Measurements from ENCODE around the gene DAP3.
A peak's percentile ranks its signal among the peaks of the same experiment; 100 is the strongest.
"Not testable (repeated sequence)": the region's sequence is repeated elsewhere in the genome, so short reads cannot be mapped to it uniquely, and the experiment has no call there.

The DAP3 gene

DNA sequence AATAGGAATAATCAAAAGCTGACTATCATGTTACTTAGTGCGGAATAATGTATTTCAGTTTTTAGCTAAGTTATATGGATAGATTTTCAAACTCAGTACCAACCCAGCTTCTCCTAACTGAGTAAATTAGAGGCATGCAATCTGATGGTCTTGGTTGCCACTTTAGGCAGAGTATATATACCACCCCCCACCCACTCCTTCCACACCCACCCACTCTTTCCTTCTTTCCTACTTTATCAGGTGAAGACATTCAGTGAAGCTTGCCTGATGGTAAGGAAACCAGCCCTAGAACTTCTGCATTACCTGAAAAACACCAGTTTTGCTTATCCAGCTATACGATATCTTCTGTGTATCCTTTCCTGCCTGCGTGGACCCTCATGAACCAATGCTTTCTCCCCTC is 36.3 kb downstream of the DAP3 start:
- no peak for DNase-seq

DNA sequence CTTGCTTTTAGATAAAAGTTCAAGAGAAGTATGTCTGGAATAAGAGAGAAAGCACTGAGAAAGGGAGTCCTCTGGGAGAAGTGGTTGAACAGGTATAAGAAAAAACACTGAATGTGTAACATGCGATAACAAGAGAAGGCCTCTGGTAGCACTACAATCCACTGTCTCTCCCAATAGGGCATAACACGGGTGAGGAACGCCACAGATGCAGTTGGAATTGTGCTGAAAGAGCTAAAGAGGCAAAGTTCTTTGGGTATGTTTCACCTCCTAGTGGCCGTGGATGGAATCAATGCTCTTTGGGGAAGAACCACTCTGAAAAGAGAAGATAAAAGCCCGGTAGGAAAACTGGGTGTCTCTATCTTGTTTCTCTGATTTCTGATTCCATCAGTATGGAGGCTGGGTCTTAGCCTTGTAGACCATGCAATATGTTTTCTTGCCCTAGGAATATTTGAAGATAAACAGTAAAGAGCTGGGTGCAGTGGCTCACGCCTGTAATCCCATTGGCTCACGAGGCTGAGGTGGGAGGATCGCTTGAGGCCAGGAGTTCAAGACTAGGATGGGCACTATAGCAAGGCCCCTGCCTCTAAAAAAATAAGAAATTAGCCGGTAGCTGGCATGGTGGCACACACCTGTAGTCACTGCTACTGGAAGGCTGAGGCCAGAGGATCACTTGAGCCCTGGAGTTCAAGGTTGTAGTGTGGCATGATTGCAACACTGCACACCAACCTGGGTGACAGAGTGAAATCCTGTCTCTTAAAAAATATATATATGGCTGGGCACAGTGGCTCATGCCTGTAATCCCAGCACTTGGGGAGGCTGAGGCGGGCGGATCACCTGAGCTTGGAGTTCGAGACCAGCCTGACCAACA is 40.4 kb downstream of the DAP3 start:
- peak; percentile 11 to 36 for DNase-seq

DNA sequence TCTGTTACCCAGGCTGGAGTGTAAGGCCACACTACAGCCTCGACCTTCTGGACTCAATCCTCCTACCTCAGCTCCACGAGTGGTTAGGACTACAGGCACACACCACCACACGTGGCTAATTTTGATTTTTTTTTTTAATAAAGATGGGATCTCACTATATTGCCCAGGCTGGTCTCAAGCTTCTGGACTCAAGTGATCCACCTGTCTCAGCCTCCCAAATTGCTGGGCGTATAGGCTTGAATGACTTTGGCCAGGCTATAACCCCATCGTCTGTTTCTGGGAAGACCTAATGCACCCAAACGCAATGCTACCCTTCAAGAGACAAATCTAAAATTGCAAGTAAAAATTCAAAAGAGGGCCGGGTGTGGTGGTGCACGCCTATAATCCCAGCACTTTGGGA is 52.1 kb downstream of the DAP3 start:
- DNase-seq: no peak

DNA sequence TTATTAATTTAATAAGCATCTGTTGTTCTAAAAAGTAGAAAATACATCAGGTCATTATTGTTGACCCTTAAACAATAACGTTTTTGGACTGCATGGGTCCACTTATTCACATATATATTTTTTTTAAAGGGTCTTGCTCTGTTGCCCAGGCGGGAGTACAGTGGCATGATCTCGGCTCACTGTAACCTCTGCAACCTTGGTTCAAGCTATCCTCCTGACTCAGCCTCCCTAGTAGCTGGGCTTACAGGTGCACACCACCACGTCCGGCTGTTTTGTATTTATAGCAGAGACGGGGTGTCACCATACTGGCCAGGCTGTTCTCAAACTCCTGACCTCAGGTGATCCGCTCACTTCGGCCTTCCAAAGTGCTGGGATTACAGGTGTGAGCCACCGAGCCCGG is 53.0 kb downstream of the DAP3 start:
- no peak for DNase-seq

DNA sequence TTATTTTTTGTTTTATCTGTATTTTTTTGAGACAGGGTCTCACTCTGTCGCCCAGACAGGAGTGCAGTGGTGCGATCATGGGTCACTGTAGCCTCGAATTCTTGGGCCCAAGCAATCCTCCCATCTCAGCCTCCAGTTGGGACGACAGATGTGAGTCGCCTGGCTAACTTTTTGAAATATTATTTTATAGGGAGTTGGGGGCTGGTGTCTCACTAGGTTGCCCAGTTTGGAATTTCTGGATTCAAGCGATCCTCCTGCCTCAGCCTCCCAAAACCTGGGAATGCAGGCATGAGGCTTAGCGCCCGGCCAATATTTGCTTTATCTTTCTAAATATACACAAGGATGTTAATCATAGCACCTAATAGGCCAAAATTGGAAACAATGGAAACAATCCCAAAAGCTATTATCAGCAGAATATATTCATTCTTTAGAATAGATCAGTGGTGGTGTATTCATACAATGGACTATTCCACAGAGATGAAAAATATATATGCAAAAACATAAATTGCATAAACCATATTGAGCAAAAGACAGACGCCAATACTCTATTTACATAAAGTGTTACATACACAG is 55.9 kb downstream of the DAP3 start:
- no peak for DNase-seq

DNA sequence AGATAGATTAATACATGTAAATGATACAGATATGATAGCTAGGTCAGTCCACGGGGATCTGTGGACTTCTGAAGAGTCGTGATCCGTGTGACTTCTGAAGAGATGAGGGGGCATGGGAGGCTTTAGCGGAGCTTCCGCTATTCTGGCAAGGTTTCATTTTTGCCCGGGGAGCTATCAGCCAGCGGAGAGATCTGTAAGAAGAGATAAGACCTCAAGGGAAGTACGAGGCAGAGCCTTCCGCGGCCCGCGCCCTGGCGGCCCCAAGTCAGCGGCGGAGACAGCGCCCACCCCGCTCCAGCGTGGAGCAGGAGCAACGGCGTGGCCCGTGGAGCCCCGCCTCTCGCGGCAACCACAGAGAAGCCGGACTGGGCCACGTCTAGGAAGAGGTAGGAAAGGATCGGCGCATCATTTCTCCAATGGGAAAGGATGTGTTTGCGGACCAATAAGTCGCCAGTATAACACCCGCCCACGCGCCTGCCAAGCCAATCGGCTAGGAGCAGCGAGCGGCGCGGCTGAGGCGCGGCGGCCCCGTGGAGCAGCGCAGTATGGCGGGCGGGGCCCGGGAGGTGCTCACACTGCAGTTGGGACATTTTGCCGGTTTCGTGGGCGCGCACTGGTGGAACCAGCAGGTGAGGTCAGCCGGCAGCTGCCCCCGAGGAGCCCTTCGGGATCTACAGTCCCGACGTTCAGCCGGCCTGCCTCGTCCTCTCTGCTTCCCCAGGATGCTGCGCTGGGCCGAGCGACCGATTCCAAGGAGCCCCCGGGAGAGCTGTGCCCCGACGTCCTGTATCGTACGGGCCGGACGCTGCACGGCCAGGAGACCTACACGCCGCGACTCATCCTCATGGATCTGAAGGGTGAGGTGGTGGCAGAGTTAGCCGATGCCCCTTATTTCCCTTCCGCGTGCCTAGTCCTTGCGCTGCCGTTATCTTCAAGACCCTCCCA is 56.7 kb downstream of the DAP3 start:
- DNase-seq: peak; percentile 99 to 100

DNA sequence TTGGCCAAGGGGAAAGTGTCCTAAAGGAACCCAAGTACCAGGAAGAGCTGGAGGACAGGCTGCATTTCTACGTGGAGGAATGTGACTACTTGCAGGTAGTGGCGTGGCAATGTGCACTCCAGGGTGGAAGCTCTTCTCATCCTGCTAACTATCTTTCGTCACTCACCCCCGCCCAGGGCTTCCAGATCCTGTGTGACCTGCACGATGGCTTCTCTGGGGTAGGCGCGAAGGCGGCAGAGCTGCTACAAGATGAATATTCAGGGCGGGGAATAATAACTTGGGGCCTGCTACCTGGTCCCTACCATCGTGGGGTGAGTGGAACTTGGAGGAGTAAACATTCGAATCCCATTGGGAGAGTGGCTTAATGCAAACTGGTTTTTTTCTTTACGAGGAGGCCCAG is 58.7 kb downstream of the DAP3 start:
- not testable (repeated sequence) for DNase-seq

DNA sequence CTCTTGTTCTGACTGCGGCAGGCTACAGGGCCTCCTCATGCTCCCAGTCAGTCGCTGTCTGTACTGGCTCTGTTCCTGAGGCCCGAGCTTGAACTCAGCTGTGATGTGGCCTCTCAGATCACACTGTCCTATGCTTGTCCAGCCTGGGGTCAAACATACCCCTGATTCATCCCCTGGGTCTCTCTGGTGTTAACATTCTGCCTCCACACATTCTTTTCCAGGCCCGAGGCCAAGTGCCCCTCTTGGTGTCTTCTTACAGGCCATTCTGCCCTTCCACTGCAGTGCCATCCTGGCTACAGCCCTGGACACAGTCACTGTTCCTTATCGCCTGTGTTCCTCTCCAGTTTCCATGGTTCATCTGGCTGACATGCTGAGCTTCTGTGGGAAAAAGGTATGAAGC is 59.2 kb downstream of the DAP3 start:
- DNase-seq: not testable (repeated sequence)

DNA sequence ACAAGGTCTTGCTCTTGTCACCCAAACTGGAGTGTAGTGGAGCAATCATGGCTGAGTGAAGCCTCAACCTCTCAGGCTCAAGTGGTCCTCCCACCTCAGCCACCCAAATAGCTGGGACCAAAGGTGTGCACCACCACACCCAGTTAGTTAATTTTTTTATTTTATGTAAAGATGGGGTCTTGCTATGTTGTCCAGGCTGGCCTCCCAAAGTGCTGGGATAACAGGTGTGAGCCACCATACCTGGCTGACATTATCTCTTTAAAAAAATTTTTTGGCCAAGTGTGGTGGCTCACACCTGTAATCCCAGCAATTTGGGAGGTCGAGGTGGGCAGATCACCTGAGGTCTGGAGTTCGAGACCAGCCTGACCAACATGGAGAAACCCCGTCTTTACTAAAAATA is 70.1 kb downstream of the DAP3 start:
- not testable (repeated sequence) for DNase-seq

DNA sequence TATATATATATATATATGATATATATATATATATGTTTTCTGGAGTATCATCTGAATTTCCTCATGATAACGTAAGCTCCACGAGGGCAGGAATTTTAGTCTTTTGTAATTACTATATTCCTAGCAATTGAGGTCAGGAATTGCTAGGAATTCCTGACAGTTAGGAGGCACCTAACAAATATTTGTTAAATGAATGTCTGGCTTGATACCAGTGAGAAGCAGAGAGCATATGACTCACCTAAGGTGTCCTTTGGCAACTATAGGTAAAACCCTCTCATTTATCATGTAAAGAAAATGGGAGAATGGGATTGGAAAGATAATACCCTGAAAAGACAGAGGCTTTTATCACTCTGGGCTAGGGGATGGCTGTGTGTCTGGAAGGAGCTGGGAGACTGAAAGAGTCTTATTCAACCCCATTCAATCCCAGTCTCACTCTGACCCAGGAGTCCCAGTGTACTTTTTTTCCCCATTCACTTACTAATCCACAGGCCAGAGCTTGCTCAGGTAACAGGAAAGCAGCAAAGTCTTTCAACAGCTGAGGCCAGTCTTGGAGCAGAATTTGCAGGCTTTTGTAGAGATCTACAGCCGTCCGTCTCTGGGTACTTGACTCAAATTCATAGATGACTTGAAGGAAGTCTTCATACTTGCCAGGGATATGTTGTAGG is 71.2 kb downstream of the DAP3 start:
- no peak for DNase-seq

DNA sequence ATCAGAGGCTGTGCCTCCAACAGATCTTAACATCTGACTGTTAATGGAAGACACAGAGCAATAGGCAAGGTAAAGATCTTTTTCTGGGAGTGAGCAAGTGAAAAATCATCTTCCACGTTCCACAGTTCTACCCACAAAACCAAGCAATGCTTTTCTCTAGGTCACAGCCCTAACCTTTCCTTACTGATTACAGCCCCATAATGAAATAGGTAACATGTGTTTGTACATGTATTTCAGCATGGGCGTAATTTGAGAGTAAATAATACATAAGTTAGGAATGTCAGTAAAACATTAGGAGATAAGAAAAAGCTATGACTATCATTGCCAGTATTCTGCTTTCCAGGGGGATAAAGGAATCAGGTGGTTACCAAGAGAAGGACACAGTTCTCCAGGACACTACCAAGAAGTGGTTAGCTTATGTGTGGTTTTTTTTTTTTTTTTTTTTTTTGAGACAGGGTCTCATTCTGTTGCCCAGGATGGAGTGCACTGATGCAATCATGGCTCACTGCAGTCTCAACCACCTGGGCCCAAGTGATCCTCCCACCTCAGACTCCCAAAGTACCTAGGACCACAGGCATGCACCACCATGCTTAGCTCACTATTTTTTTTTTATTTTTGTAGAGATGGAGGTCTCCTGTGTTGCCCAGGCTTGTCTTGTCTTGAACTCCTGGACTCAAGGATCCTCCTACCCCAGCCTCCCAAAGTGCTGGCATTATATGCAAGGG is 72.0 kb downstream of the DAP3 start:
- DNase-seq: no peak

DNA sequence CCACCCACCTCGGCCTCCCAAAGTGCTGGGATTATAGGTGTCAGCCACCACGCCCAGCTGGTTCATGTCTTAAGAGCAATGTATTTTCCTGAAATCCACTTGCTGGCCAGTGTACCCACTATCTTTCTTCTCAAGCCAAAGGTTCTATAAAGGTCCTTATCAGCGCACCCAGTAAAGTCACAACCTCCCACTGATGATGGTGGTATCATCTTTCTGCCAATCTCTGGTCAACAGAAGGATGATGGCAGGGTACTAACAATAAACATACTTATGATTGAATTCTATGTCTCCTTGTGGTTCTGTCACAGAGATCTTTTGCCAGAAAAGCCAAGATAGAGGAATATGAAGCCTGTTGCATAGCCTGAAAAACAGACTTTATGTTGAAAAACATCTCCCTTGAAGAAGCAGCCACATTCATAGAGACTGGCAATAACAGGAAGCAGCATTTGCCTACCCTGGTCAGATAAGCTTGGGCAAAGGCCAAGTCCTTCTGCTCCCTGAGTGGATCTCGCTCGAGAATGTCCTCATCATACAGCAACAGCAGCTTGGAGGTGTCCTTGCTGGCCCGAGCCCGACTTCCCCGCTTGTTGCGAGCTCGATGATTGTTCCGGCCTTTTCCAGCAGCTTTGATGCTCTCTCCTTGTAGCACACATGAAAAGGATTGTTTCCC is 73.0 kb downstream of the DAP3 start:
- DNase-seq: no peak

DNA sequence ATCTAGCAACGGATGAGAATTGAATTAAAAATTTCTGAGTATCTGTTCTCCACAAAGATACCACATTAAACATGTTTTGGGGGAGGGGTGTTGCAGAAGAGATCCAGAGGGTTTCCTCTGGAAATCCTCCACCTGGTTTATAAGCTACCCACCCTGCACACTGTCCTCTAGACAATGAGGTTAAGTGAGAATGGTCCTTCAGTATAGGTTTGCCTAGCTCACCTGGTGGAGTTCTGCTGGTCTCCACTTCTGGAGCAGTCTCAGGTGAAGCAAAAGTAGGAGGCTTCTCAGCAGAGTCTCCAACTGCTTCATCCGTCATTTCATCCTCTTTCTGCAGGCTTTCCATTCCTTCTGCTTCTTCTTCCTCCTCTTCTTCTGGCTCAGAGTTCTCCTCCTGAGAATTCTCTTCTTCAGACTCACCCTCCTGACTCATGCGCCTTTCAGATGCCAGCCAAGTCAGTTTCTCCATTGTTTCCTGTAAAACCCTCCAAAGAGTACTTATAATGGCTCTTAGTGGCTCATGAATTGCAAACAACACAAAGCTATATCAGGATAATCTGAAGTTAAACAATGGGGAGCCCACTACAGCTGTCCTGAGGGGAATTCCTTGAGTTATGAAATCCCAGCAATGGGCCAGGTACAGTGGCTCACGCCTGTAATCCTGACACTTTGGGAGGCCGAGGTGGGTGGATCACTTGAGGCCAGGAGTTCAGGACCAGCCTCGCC is 74.4 kb downstream of the DAP3 start:
- not testable (repeated sequence) for DNase-seq

DNA sequence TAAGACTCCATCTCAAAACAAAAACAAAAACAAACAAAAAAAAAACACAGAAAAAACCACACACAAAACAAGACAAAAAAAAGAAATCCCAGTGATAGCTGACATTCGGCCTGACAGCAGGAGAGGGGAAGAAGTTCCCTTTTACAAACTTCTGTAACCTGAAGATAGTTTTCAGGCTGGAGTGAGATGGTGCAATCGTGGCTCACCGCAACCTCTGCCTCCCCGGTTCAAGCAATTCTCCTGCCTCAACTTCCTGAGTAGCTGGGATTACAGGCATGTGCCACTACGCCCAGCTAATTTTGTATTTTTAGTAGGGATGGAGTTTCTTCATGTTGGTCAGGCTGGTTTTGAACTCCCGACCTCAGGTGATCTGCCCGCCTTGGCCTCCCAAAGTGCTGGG is 75.1 kb downstream of the DAP3 start:
- DNase-seq: not testable (repeated sequence)

DNA sequence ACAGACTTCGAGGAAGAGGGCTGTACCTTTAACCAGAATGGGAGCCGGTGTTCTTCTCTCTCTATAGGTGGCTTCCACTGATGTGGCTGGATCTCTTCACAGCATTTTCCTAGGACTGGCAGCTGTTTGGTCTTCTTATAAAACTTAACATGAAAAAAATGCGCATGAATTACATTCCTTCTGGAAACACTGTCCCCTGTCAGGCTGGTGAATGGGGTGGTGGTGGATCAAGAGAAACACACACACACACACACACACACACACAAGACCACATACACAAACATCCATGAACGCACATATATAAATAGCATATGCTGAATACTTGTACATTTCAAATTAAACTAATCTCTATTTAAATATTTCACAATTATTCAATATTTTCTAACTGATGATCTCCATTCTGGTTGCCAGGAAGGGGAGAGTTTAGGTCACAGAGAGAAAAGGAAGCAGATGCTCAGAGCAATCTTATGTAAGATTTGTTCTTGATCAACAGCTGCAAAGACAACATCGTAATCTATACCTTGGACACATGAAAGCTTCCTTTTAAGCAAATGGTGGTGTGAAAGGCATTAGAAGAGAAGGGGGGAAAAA is 78.6 kb downstream of the DAP3 start:
- not testable (repeated sequence) for DNase-seq

DNA sequence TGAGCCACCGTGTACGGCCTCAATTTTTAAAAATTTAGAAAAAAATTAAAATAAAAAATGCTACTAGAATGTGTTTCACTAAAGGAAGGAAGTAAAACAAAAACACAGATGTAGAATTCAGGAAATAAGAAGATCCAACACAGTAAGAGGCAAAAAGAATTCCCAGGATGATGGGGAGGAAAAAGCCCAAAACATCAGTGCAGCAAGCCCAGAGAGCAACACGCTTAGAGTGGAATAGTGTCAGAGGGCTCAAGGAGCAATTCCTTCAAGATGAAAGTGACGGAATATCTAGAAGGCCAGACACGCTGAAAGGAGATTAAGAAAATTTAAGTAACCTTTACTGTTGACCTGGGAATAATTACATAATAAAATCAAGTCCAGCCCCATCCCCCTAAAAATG is 80.4 kb downstream of the DAP3 start:
- DNase-seq: no peak

DNA sequence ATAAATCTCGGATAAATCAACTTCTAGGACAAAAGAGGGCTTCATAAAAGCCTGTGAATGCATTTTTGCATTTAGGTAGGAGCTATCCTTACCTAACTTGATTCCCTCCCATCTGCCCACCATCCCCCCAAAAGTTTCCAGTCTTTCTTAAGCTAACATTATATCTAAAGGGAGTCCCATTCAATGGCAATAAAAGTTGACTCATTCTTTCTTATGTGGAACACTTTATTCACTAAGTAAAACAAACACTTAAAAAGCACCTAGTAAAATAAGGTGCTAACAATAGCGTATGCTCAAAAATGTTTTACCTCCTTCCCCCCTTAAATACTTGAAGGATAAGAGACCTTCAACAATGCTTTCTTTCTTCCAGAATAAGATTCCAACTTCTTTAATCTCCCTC is 84.3 kb downstream of the DAP3 start:
- DNase-seq: no peak

DNA sequence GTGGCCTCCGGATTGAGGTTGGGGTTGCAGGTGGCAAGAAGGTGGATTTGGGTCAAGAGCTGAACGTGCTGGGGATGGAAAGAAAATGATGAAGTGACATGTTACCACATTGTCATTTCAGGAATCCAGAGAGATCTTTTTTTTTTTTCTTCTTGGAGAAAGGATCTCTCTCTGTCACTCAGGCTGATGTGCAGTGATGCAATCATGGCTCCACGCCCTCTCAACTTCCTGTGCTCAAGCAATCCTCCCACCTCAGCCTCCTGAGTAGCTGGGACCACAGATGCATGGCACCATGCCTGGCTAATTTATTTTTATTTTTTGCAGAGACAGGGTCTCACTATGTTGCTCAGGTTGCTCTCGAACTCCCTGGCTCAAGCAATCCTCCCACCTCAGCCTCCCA is 87.5 kb downstream of the DAP3 start:
- DNase-seq: no peak

DNA sequence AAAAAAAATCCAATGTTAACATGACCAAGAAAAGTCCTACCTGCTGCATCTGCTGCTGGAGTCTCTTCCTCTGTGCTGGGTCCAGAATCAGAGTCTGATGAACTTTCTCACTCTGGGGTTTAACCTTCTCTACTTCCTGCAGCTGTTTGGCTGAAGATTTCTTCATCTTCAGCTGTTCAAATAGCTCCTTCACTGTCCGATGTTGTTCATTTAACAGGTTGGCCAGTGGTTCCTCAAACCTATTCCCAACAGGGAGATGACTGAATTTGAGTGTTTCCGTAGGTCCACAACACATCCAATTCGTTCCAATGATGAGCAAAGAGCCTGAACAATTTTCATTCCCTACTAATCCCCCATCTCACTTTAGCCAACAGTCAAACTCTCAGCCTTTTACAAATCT is 88.7 kb downstream of the DAP3 start:
- DNase-seq: no peak
